H9 (cell line): ENCODE measurements around the gene LRP1B. TPM values are rescaled to one million over a fixed set of nuclear protein-coding genes. Genes with fewer than 3 reads are reported as not detected.

ENCODE experiments used
- DNase-seq: peaks from one replicate; pipeline ENCODE4 v3.0.0-alpha.2; 2017
- H2AFZ ChIP-seq: one replicate; pipeline ENCODE4 v1.6.1; 2013; ENCODE audit warnings: mild to moderate bottlenecking, low read length, control low read depth, moderate library complexity
- H2AK5ac ChIP-seq: 2 replicates; pipeline ENCODE4 v1.6.1; 2013; ENCODE audit warnings: low read length, control low read depth, mixed read lengths; ENCODE audit not compliant: insufficient read length
- H2BK120ac ChIP-seq: one replicate; pipeline ENCODE4 v1.6.1; 2013; ENCODE audit warnings: low read depth, mild to moderate bottlenecking, low read length, control low read depth, inconsistent platforms; ENCODE audit not compliant: poor library complexity, severe bottlenecking
- H2BK12ac ChIP-seq: 2 replicates; pipeline ENCODE4 v1.6.1; 2013; ENCODE audit warnings: low read length, control low read depth, mixed read lengths, low read depth; ENCODE audit not compliant: insufficient read length
- H2BK15ac ChIP-seq: 2 replicates; pipeline ENCODE4 v1.6.1; 2013; ENCODE audit warnings: low read depth, low read length, control low read depth
- H2BK20ac ChIP-seq: one replicate; pipeline ENCODE4 v1.6.1; 2013; ENCODE audit warnings: low read depth, mild to moderate bottlenecking, low read length, control low read depth, inconsistent platforms; ENCODE audit not compliant: poor library complexity, severe bottlenecking
- H2BK5ac ChIP-seq: 2 replicates; pipeline ENCODE4 v1.6.1; 2013; ENCODE audit warnings: low read length, control low read depth, mixed read lengths; ENCODE audit not compliant: insufficient read length
- H3K14ac ChIP-seq: 2 replicates; pipeline ENCODE4 v1.6.1; 2013; ENCODE audit warnings: low read length, control low read depth; ENCODE audit not compliant: insufficient read depth
- H3K18ac ChIP-seq: 2 replicates; pipeline ENCODE4 v1.6.1; 2013; ENCODE audit warnings: low read depth, mild to moderate bottlenecking, mixed read lengths, low read length, control low read depth; ENCODE audit not compliant: insufficient read length
- H3K23ac ChIP-seq: 2 replicates; pipeline ENCODE4 v1.6.1; 2013; ENCODE audit warnings: low read length, control low read depth, mixed read lengths, low read depth; ENCODE audit not compliant: insufficient read length
- H3K23me2 ChIP-seq: 2 replicates; pipeline ENCODE4 v1.6.1; 2013; ENCODE audit warnings: low read depth, mild to moderate bottlenecking, mixed read lengths, low read length, control low read depth; ENCODE audit not compliant: insufficient read length, poor library complexity, severe bottlenecking
- H3K27ac ChIP-seq: 2 replicates; pipeline ENCODE4 v1.5.1; 2013; ENCODE audit warnings: low read length, control low read depth, mixed read lengths, low read depth; ENCODE audit not compliant: insufficient read length
- H3K27me3 ChIP-seq: 2 replicates; pipeline ENCODE4 v1.6.1; 2013; ENCODE audit warnings: low read length, control low read depth, inconsistent platforms; ENCODE audit not compliant: insufficient read depth
- H3K4ac ChIP-seq: 2 replicates; pipeline ENCODE4 v1.6.1; 2013; ENCODE audit warnings: low read depth, mild to moderate bottlenecking, control low read depth, inconsistent platforms, low read length, moderate library complexity
- H3K4me1 ChIP-seq: 2 replicates; pipeline ENCODE4 v1.6.1; 2013; ENCODE audit warnings: low read length, control low read depth, inconsistent platforms; ENCODE audit not compliant: insufficient read depth
- H3K4me2 ChIP-seq: 2 replicates; pipeline ENCODE4 v1.6.1; 2013; ENCODE audit warnings: low read length, control low read depth, mixed read lengths; ENCODE audit not compliant: insufficient read length, insufficient read depth
- H3K56ac ChIP-seq: 2 replicates; pipeline ENCODE4 v1.6.1; 2013; ENCODE audit warnings: low read depth, mild to moderate bottlenecking, mixed read lengths, low read length, control low read depth; ENCODE audit not compliant: insufficient read length
- H3K79me1 ChIP-seq: 2 replicates; pipeline ENCODE4 v1.6.1; 2013; ENCODE audit warnings: low read depth, mild to moderate bottlenecking, moderate library complexity, low read length, control low read depth, inconsistent platforms; ENCODE audit not compliant: insufficient read depth, poor library complexity, severe bottlenecking
- H3K79me2 ChIP-seq: 2 replicates; pipeline ENCODE4 v1.6.1; 2013; ENCODE audit warnings: low read length, control low read depth, inconsistent platforms; ENCODE audit not compliant: insufficient read depth
- H3K9ac ChIP-seq: 2 replicates; pipeline ENCODE4 v1.6.1; 2013; ENCODE audit warnings: low read length, control low read depth, mixed read lengths; ENCODE audit not compliant: insufficient read length; ENCODE audit errors: extremely low read depth
- H3K9me3 ChIP-seq: one replicate; pipeline ENCODE4 v1.6.1; 2013; ENCODE audit warnings: low read depth, low read length, inconsistent platforms; ENCODE audit not compliant: control insufficient read depth
- H3T11ph ChIP-seq: one replicate; pipeline ENCODE4 v1.6.1; 2013; ENCODE audit warnings: mild to moderate bottlenecking, low read length, control low read depth, inconsistent platforms
- H4K20me1 ChIP-seq: one replicate; pipeline ENCODE4 v1.6.1; 2013; ENCODE audit not compliant: control insufficient read depth, insufficient read length, insufficient read depth
- H4K5ac ChIP-seq: 2 replicates; pipeline ENCODE4 v1.6.1; 2013; ENCODE audit warnings: low read depth, mild to moderate bottlenecking, mixed read lengths, low read length, control low read depth; ENCODE audit not compliant: insufficient read length
- H4K8ac ChIP-seq: replicated peaks from 2 replicates; pipeline ENCODE4 v1.6.1; 2013; ENCODE audit warnings: low read length, control low read depth, mixed read lengths, low read depth; ENCODE audit not compliant: insufficient read length
- H4K91ac ChIP-seq: 2 replicates; pipeline ENCODE4 v1.6.1; 2013; ENCODE audit warnings: low read depth, mild to moderate bottlenecking, moderate library complexity, mixed read lengths, low read length, control low read depth; ENCODE audit not compliant: insufficient read length
- H3K27ac Mint-ChIP-seq, 3 experiments: 2 replicates in 2 of 3; 3 replicates in 1 of 3; pipeline ENCODE4 v1.8.0; 2020 to 2021; ENCODE audit warnings: mixed read lengths in 3 of 3, mild to moderate bottlenecking in 1 of 3, moderate library complexity in 1 of 3
- H3K27me3 Mint-ChIP-seq: 2 replicates; pipeline ENCODE4 v1.8.0; 2021; ENCODE audit warnings: low read depth, mild to moderate bottlenecking, moderate library complexity, mixed read lengths
- H3K36me3 Mint-ChIP-seq, 3 experiments: 2 replicates in 2 of 3; 3 replicates in 1 of 3; pipeline ENCODE4 v1.8.0; 2020 to 2021; ENCODE audit warnings: low read depth in 3 of 3, mixed read lengths in 3 of 3; ENCODE audit not compliant: insufficient read depth in 1 of 3
- H3K4me1 Mint-ChIP-seq, 2 experiments: 2 replicates each; pipeline ENCODE4 v1.8.0; 2020; ENCODE audit warnings: mixed read lengths in 2 of 2
- H3K4me3 Mint-ChIP-seq, 2 experiments: 2 replicates in 1 of 2; 3 replicates in 1 of 2; pipeline ENCODE4 v1.8.0; 2020 to 2021; ENCODE audit warnings: mild to moderate bottlenecking in 2 of 2, mixed read lengths in 2 of 2, moderate library complexity in 1 of 2
- H3K9me3 Mint-ChIP-seq, 2 experiments: 2 replicates in 1 of 2; 3 replicates in 1 of 2; pipeline ENCODE4 v1.8.0; 2020; ENCODE audit warnings: mild to moderate bottlenecking in 2 of 2, mixed read lengths in 2 of 2, moderate library complexity in 1 of 2
- WGBS: extraction: QIAGEN DNeasy Blood & Tissue Kit; methylation state at CpG from one replicate; pipeline ENCODE4 v1.1.7; 2013; ENCODE audit warnings: missing lambda C conversion rate, low lambda C conversion rate, mixed read lengths; ENCODE audit not compliant: insufficient read length; ENCODE audit errors: extremely low coverage; 5-methylcytosine and 5-hydroxymethylcytosine counted together
- total RNA-seq: library from RNA; stranded (reverse); gene quantifications from 2 replicates; pipeline ENCODE4 v1.2.1, GENCODE V29; 2021
- TF ChIP-seq, protein P1 (sequence below): fragments of 200-600 bp; sonication (generic); conservative IDR thresholded peaks from 3 replicates; pipeline ENCODE4 v1.8.0; 2021; ENCODE audit warnings: antibody characterized with exemption, mild to moderate bottlenecking

The LRP1B gene
- total RNA-seq, 1 experiment from 2014 or later: not detected

DNA sequence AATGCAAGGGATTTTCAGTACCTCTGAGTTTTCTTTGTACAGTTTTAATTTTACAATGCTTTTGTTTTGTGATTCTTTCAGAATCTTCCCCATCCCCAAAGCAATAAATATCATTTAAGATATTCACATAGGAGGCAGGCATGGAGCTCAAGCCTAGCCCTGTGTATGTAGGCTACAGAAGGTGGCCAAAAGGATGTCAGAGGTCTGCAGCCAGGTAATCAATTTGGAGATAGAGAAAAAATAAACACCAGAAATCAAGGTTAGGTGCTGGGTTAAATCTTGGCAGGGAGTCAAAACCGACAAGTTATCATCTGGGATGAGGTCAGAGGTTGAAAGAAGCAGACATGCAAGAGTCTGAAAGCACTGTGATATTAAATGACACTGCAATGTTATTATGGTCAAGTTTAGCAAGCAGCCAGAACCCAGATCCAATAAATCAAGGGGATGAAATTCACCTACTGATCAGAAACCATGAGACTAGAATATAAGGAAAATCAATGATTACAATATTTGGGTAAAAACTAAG lies 45.1 kb upstream of the LRP1B start:
- peak overlapping the region in 1 of 3 experiments; percentile 27; a peak in 1 of 7 replicates for H3K27ac Mint-ChIP-seq
- Histone ChIP-seq H3K23me2 (no peaks in the 10 kb centered on the region), H3K79me2 (no peaks in the 10 kb centered on the region), H3K27me3 (no peaks in the 10 kb centered on the region), H3K4me2 (no peak overlapping the region), H3K4ac (no peak overlapping the region), H3K27ac (no peak overlapping the region), H2BK12ac (no peak overlapping the region), H4K5ac (no peak overlapping the region), H4K8ac (no peak overlapping the region), H2BK5ac (no peak overlapping the region), H3K14ac (no peak overlapping the region), H4K20me1 (no peaks in the 10 kb centered on the region), H3K79me1 (no peaks in the 10 kb centered on the region), H2BK120ac (no peak overlapping the region), H3K9ac (no peak overlapping the region), H3K4me1 (no peaks in the 10 kb centered on the region), H3K18ac (no peak overlapping the region), H2AK5ac (no peak overlapping the region), H3T11ph (no peak overlapping the region), H2BK20ac (no peak overlapping the region), H4K91ac (no peak overlapping the region), H2BK15ac (no peak overlapping the region), H3K9me3 (no peaks in the 10 kb centered on the region), H3K56ac (no peak overlapping the region), H3K23ac (no peak overlapping the region), H2AFZ (no peak overlapping the region)
- H3K4me1 Mint-ChIP-seq: peaks cover under 1% of the 10 kb centered on the region in 2 experiments; a peak in 3 of 4 replicates
- H3K9me3 Mint-ChIP-seq: no peaks in the 10 kb centered on the region
- H3K27me3 Mint-ChIP-seq: no peaks in the 10 kb centered on the region
- H3K4me3 Mint-ChIP-seq: no peak overlapping the region
- TF ChIP-seq, protein P1, sequence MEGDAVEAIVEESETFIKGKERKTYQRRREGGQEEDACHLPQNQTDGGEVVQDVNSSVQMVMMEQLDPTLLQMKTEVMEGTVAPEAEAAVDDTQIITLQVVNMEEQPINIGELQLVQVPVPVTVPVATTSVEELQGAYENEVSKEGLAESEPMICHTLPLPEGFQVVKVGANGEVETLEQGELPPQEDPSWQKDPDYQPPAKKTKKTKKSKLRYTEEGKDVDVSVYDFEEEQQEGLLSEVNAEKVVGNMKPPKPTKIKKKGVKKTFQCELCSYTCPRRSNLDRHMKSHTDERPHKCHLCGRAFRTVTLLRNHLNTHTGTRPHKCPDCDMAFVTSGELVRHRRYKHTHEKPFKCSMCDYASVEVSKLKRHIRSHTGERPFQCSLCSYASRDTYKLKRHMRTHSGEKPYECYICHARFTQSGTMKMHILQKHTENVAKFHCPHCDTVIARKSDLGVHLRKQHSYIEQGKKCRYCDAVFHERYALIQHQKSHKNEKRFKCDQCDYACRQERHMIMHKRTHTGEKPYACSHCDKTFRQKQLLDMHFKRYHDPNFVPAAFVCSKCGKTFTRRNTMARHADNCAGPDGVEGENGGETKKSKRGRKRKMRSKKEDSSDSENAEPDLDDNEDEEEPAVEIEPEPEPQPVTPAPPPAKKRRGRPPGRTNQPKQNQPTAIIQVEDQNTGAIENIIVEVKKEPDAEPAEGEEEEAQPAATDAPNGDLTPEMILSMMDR: no peak
- DNase-seq: no peak
- no peaks in the 10 kb centered on the region for H3K36me3 Mint-ChIP-seq
- no CpG with 5 or more reads among the region's 1 CpG for WGBS
